HEK293T (cell line): Measurements from ENCODE around the gene MAZ.

Source experiments
- ARNT ChIP-seq: fragments of 450-650 bp; IDR thresholded peaks from 2 replicates; pipeline ENCODE4 v1.6.1; 2017; ENCODE audit warnings: mild to moderate bottlenecking
- BHLHE40 ChIP-seq: fragments of 450-650 bp; IDR thresholded peaks from 2 replicates; pipeline ENCODE4 v1.6.1; 2016; ENCODE audit warnings: mild to moderate bottlenecking, moderate library complexity, borderline replicate concordance
- FOXK2 ChIP-seq: fragments of 450-650 bp; IDR thresholded peaks from 2 replicates; pipeline ENCODE4 v1.6.1; 2016; ENCODE audit warnings: mild to moderate bottlenecking
- FOXM1 ChIP-seq: fragments of 450-650 bp; IDR thresholded peaks from 2 replicates; pipeline ENCODE4 v1.6.1; 2017; ENCODE audit warnings: mild to moderate bottlenecking, borderline replicate concordance
- NFRKB ChIP-seq: fragments of 450-650 bp; IDR thresholded peaks from 2 replicates; pipeline ENCODE4 v1.6.1; 2016; ENCODE audit warnings: mild to moderate bottlenecking, moderate library complexity
- PKNOX1 ChIP-seq: fragments of 450-650 bp; IDR thresholded peaks from 2 replicates; pipeline ENCODE4 v1.6.1; 2016

GRCh38 chr16:29826342-29826695 is 20.0 kb downstream of the MAZ start:
- TF ChIP-seq FOXK2 (no peak), NFRKB (no peak), BHLHE40 (no peak), FOXM1 (no peak), PKNOX1 (no peak), ARNT (no peak)
